ENCODE data around the gene SLC6A8. TPM values are rescaled to one million over a fixed set of nuclear protein-coding genes. Genes with fewer than 3 reads are reported as not detected.

SLC6A8 gene
- total and polyA plus RNA-seq, 2 donors (not counting 1 experiment from before 2014, with no cell fraction given): 0.49 to 2.9 TPM

DNA sequence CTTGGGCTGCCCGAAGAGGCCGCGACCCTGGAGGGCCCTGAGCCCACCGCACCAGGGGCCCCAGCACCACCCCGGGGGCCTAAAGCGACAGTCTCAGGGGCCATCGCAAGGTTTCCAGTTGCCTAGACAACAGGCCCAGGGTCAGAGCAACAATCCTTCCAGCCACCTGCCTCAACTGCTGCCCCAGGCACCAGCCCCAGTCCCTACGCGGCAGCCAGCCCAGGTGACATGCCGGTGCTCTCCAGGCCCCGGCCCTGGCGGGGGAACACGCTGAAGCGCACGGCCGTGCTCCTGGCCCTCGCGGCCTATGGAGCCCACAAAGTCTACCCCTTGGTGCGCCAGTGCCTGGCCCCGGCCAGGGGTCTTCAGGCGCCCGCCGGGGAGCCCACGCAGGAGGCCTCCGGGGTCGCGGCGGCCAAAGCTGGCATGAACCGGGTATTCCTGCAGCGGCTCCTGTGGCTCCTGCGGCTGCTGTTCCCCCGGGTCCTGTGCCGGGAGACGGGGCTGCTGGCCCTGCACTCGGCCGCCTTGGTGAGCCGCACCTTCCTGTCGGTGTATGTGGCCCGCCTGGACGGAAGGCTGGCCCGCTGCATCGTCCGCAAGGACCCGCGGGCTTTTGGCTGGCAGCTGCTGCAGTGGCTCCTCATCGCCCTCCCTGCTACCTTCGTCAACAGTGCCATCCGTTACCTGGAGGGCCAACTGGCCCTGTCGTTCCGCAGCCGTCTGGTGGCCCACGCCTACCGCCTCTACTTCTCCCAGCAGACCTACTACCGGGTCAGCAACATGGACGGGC is 37.5 kb downstream of the SLC6A8 start:
- Histone ChIP-seq H3K36me3 (replicated peaks in 1 of 2; ENCODE audit: control extremely low read depth in 1 of 2, control insufficient read depth in 1 of 2, extremely low read depth in 1 of 2, insufficient read depth in 2 of 2, low read length in 1 of 2) (peaks cover 0 to 16% of the 10 kb centered on the region in 2 experiments), H4K20me1 (ENCODE audit: control insufficient read depth, insufficient read depth, low read length, poor library complexity, severe bottlenecking) (peaks cover 21% of the 10 kb centered on the region), H3K27ac (ENCODE audit: low read length in 2 of 2) (peak overlapping the region; percentile 81 to 86), H3K4me1 (ENCODE audit: control insufficient read depth in 2 of 2, insufficient read depth in 2 of 2, low read length in 2 of 2) (peaks cover 37 to 42% of the 10 kb centered on the region in 2 donors), H3K4me3 (ENCODE audit: control extremely low read depth in 1 of 5, extremely low read depth in 1 of 5, insufficient read depth in 1 of 5, low read depth in 2 of 5, low read length in 4 of 5) (peak overlapping the region in 4 of 5 experiments; percentile 56 to 65 (median 59)), H3K4me2 (replicated peaks; ENCODE audit: low read depth, low read length, poor library complexity, severe bottlenecking) (peak overlapping the region; percentile 75), H3K9me3 (ENCODE audit: control extremely low read depth in 1 of 3, control insufficient read depth in 2 of 3, insufficient read depth in 1 of 3, low read length in 2 of 3) (no peaks in the 10 kb centered on the region), H2AFZ (ENCODE audit: insufficient read depth, low read depth, low read length, poor library complexity, severe bottlenecking) (peak overlapping the region; percentile 16), H3K9ac (ENCODE audit: low read length) (peak overlapping the region; percentile 64), H3K27me3 (replicated peaks in 1 of 4; ENCODE audit: control extremely low read depth in 1 of 4, control insufficient read depth in 3 of 4, insufficient read depth in 4 of 4, low read length in 3 of 4) (no peaks in the 10 kb centered on the region), H3K79me2 (ENCODE audit: control insufficient read depth, insufficient read depth, low read length) (peaks cover 66% of the 10 kb centered on the region)
- H3K4me3 Mint-ChIP-seq: peak overlapping the region; percentile 79
- POLR2A ChIA-PET: no interaction called here
- H3K4me1 Mint-ChIP-seq: peaks cover 41% of the 10 kb centered on the region
- intact Hi-C loops (cut with micrococcal nuclease): loop anchor here (2.0 kb wide), 1 partner anchor 200 kb away; no protein-coding TSS in a partner anchor
- CTCF ChIA-PET: no interaction called here
- peak overlapping the region; percentile 86 for H3K27ac Mint-ChIP-seq
- TF ChIP-seq, protein P1, sequence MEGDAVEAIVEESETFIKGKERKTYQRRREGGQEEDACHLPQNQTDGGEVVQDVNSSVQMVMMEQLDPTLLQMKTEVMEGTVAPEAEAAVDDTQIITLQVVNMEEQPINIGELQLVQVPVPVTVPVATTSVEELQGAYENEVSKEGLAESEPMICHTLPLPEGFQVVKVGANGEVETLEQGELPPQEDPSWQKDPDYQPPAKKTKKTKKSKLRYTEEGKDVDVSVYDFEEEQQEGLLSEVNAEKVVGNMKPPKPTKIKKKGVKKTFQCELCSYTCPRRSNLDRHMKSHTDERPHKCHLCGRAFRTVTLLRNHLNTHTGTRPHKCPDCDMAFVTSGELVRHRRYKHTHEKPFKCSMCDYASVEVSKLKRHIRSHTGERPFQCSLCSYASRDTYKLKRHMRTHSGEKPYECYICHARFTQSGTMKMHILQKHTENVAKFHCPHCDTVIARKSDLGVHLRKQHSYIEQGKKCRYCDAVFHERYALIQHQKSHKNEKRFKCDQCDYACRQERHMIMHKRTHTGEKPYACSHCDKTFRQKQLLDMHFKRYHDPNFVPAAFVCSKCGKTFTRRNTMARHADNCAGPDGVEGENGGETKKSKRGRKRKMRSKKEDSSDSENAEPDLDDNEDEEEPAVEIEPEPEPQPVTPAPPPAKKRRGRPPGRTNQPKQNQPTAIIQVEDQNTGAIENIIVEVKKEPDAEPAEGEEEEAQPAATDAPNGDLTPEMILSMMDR (IDR thresholded peaks at IDR 0.05): no peak
- TF ChIP-seq EZH2 (IDR thresholded peaks at IDR 0.05; ENCODE audit: borderline replicate concordance, insufficient read depth, low read depth, low read length, poor library complexity, severe bottlenecking): no peak
- H3K9me3 Mint-ChIP-seq (ENCODE audit: insufficient read depth): no peaks in the 10 kb centered on the region
- no peaks in the 10 kb centered on the region for H3K27me3 Mint-ChIP-seq
- 68% methylated on average over 51 of the region's 55 CpGs for WGBS (ENCODE audit: insufficient coverage)
- DNase-seq (peak; percentile 27), ATAC-seq (ENCODE audit: low read depth) (no peak)

DNA sequence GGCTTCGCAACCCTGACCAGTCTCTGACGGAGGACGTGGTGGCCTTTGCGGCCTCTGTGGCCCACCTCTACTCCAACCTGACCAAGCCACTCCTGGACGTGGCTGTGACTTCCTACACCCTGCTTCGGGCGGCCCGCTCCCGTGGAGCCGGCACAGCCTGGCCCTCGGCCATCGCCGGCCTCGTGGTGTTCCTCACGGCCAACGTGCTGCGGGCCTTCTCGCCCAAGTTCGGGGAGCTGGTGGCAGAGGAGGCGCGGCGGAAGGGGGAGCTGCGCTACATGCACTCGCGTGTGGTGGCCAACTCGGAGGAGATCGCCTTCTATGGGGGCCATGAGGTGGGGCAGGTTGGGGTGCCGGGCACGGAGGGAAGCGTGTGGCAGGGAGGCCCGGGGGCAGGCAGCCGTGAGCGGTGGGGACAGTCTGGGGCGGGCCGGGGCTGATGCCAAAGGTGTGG is 38.1 kb downstream of the SLC6A8 start:
- H2AFZ ChIP-seq (ENCODE audit: insufficient read depth, low read depth, low read length, poor library complexity, severe bottlenecking): no peak overlapping the region
- TF ChIP-seq EZH2 (IDR thresholded peaks at IDR 0.05; ENCODE audit: borderline replicate concordance, insufficient read depth, low read depth, low read length, poor library complexity, severe bottlenecking): no peak
- TF ChIP-seq, protein P1 (IDR thresholded peaks at IDR 0.05): no peak
- DNase-seq (no peak), ATAC-seq (ENCODE audit: low read depth) (no peak)
- ChIA-PET CTCF (interaction anchor here (2.0 kb wide), 1 partner anchor 38 kb away, joined by 7 read pairs; the partner anchor contains the start of gene PLXNB3), POLR2A (interaction anchor here (0.6 to 1.6 kb wide), 3 partner anchors 219 to 572 kb away, joined by 3 read pairs; partner anchors contain the start of gene RENBP)
- H3K36me3 ChIP-seq (replicated peaks in 1 of 2; ENCODE audit: control extremely low read depth in 1 of 2, control insufficient read depth in 1 of 2, extremely low read depth in 1 of 2, insufficient read depth in 2 of 2, low read length in 1 of 2): peaks cover 0 to 10% of the 10 kb centered on the region in 2 experiments
- peaks cover 37 to 42% of the 10 kb centered on the region in 2 donors for H3K4me1 ChIP-seq (ENCODE audit: control insufficient read depth in 2 of 2, insufficient read depth in 2 of 2, low read length in 2 of 2)
- peaks cover 15% of the 10 kb centered on the region for H4K20me1 ChIP-seq (ENCODE audit: control insufficient read depth, insufficient read depth, low read length, poor library complexity, severe bottlenecking)
- H3K27me3 ChIP-seq (replicated peaks in 1 of 4; ENCODE audit: control extremely low read depth in 1 of 4, control insufficient read depth in 3 of 4, insufficient read depth in 4 of 4, low read length in 3 of 4): no peaks in the 10 kb centered on the region
- H3K79me2 ChIP-seq (ENCODE audit: control insufficient read depth, insufficient read depth, low read length): peaks cover 62% of the 10 kb centered on the region
- H3K9me3 Mint-ChIP-seq (ENCODE audit: insufficient read depth): no peaks in the 10 kb centered on the region
- peak overlapping the region; percentile 75 for H3K4me2 ChIP-seq (replicated peaks; ENCODE audit: low read depth, low read length, poor library complexity, severe bottlenecking)
- H3K4me3 Mint-ChIP-seq: peak overlapping the region; percentile 65
- no peaks in the 10 kb centered on the region for H3K9me3 ChIP-seq (ENCODE audit: control extremely low read depth in 1 of 3, control insufficient read depth in 2 of 3, insufficient read depth in 1 of 3, low read length in 2 of 3)
- 97% methylated on average over 15 of the region's 35 CpGs for WGBS (ENCODE audit: insufficient coverage)
- H3K4me3 ChIP-seq (ENCODE audit: control extremely low read depth in 1 of 5, extremely low read depth in 1 of 5, insufficient read depth in 1 of 5, low read depth in 2 of 5, low read length in 4 of 5): peak overlapping the region in 4 of 5 experiments; percentile 41 to 47 (median 44)
- H3K27ac ChIP-seq (ENCODE audit: low read length in 2 of 2): peak overlapping the region; percentile 88 to 92
- H3K9ac ChIP-seq (ENCODE audit: low read length): no peak overlapping the region
- intact Hi-C loops (cut with micrococcal nuclease): loop anchor here (1.0 to 2.0 kb wide), 2 partner anchors 199 to 202 kb away; no protein-coding TSS in a partner anchor
- peak overlapping the region; percentile 93 for H3K27ac Mint-ChIP-seq
- H3K27me3 Mint-ChIP-seq: no peaks in the 10 kb centered on the region
- H3K4me1 Mint-ChIP-seq: peaks cover 43% of the 10 kb centered on the region

Data from B cell (primary cell).